Erythroblast (primary cell): ENCODE results near the gene IFNA2.
"Not testable (repeated sequence)": the region's sequence is repeated elsewhere in the genome, so short reads cannot be mapped to it uniquely, and the experiment has no call there.

Source experiments
- GATA1 ChIP-seq: IDR thresholded peaks from 2 replicates; pipeline ENCODE4 v1.6.1; 2011; ENCODE audit warnings: low read depth, mild to moderate bottlenecking, control low read depth, low read length, moderate library complexity
- POLR2A ChIP-seq: IDR thresholded peaks from 2 replicates; pipeline ENCODE4 v1.6.1; 2011; ENCODE audit warnings: mild to moderate bottlenecking, low read length

DNA sequence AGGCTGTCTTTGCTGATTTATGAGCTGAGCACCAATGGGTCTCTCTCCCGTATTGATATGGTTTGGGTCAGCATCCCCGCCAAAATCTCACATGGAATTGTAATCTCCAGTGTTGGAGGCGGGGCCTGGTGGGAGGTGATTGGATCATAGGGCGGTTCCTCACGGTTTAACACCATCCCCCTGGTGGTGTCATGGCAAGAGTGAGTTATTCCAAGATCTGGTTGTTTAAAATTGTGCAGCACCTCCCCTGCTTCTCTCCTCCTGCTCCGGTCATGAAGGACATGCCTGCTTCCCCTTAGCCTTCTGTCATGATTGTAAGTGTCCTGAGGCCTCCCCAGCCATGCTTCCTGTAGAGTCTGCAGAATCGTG is 49.8 kb upstream of the IFNA2 start:
- not testable (repeated sequence) for TF ChIP-seq POLR2A, GATA1
